HEK293 (cell line): ENCODE measurements around the gene KCNAB1.

Source experiments
- BCL11A ChIP-seq: fragments of 450-650 bp; formaldehyde crosslinking; IDR thresholded peaks from 2 replicates; pipeline ENCODE4 v1.5.1; 2016; ENCODE audit warnings: low read depth, missing biosample characterization, missing genetic modification characterization
- HOXC10 ChIP-seq: sonication (generic); formaldehyde crosslinking; IDR thresholded peaks from 2 replicates; pipeline ENCODE4 v1.8.1; 2023; ENCODE audit warnings: mild to moderate bottlenecking, missing genetic modification reagents
- SP2 ChIP-seq: fragments of 450-650 bp; formaldehyde crosslinking; IDR thresholded peaks from 2 replicates; pipeline ENCODE4 v1.5.1; 2016; ENCODE audit warnings: missing biosample characterization, missing genetic modification characterization
- YY1 ChIP-seq: fragments of 450-650 bp; formaldehyde crosslinking; IDR thresholded peaks from 2 replicates; pipeline ENCODE4 v1.5.1; 2018; ENCODE audit warnings: missing biosample characterization, missing genetic modification characterization
- ZBTB1 ChIP-seq: fragments of 450-650 bp; formaldehyde crosslinking; IDR thresholded peaks from 2 replicates; pipeline ENCODE4 v1.5.1; 2016; ENCODE audit warnings: missing biosample characterization, missing genetic modification characterization
- ZFP69B ChIP-seq: fragments of 450-650 bp; formaldehyde crosslinking; IDR thresholded peaks from 2 replicates; pipeline ENCODE4 v1.5.1; 2016; ENCODE audit warnings: missing biosample characterization, missing genetic modification characterization
- ZNF114 ChIP-seq: fragments of 450-650 bp; formaldehyde crosslinking; IDR thresholded peaks from 2 replicates; pipeline ENCODE4 v1.5.0; 2017; ENCODE audit warnings: missing biosample characterization, missing genetic modification characterization
- ZNF292 ChIP-seq: fragments of 450-650 bp; formaldehyde crosslinking; IDR thresholded peaks from 2 replicates; pipeline ENCODE4 v1.5.1; 2016; ENCODE audit warnings: low read depth, missing biosample characterization, missing genetic modification characterization, borderline replicate concordance
- ZNF341 ChIP-seq: fragments of 450-650 bp; formaldehyde crosslinking; IDR thresholded peaks from 2 replicates; pipeline ENCODE4; 2016; ENCODE audit warnings: low read depth, missing biosample characterization, missing genetic modification characterization
- ZSCAN23 ChIP-seq: fragments of 450-650 bp; formaldehyde crosslinking; IDR thresholded peaks from 2 replicates; pipeline ENCODE4 v1.5.1; 2016; ENCODE audit warnings: missing biosample characterization, missing genetic modification characterization
- TF ChIP-seq, protein P1 (sequence below): fragments of 450-650 bp; formaldehyde crosslinking; IDR thresholded peaks from 2 replicates; pipeline ENCODE4 v1.5.1; 2016; ENCODE audit warnings: missing biosample characterization, missing genetic modification characterization
- TF ChIP-seq, protein P2 (sequence below): fragments of 450-650 bp; formaldehyde crosslinking; IDR thresholded peaks from 2 replicates; pipeline ENCODE4 v1.5.1; 2016; ENCODE audit warnings: missing biosample characterization, missing genetic modification characterization, borderline replicate concordance
- TF ChIP-seq, protein P3 (sequence below): fragments of 450-650 bp; formaldehyde crosslinking; IDR thresholded peaks from 2 replicates; pipeline ENCODE4 v1.5.1; 2016; ENCODE audit warnings: missing biosample characterization, missing genetic modification characterization

DNA sequence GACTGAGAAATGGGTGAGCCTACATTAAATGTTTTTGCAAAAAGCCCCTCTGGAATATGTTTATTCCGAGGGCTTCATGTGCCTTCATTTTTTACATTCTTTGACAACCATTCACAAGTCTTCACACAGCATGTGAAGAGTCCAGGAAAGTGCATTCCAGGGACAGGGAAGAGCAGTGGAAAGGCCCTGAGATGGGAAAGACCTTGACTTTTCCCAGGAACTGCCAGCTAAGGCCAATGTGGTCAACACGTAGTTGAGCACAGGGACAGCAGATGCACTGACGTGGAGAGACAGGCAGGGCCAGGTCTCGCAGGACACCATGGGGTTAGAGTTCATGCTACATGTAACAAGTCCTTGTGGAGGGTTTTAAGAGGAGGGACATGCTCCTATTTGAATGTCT, 412.8 kb downstream of the KCNAB1 start:
- TF ChIP-seq ZNF341 (tag by site-specific recombination) (no peak), ZSCAN23 (no peak), ZNF292 (no peak), YY1 (tag by site-specific recombination) (no peak), HOXC10 (no peak), ZNF114 (tag by site-specific recombination) (no peak), BCL11A (no peak), SP2 (tag by site-specific recombination) (no peak), ZFP69B (no peak), ZBTB1 (no peak)
- TF ChIP-seq, protein P1, sequence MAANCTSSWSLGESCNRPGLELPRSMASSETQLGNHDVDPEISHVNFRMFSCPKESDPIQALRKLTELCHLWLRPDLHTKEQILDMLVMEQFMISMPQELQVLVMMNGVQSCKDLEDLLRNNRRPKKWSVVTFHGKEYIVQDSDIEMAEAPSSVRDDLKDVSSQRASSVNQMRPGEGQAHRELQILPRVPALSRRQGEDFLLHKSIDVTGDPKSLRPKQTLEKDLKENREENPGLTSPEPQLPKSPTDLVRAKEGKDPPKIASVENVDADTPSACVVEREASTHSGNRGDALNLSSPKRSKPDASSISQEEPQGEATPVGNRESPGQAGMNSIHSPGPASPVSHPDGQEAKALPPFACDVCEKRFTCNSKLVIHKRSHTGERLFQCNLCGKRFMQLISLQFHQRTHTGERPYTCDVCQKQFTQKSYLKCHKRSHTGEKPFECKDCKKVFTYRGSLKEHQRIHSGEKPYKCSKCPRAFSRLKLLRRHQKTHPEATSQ (tag by site-specific recombination): no peak
- TF ChIP-seq, protein P2, sequence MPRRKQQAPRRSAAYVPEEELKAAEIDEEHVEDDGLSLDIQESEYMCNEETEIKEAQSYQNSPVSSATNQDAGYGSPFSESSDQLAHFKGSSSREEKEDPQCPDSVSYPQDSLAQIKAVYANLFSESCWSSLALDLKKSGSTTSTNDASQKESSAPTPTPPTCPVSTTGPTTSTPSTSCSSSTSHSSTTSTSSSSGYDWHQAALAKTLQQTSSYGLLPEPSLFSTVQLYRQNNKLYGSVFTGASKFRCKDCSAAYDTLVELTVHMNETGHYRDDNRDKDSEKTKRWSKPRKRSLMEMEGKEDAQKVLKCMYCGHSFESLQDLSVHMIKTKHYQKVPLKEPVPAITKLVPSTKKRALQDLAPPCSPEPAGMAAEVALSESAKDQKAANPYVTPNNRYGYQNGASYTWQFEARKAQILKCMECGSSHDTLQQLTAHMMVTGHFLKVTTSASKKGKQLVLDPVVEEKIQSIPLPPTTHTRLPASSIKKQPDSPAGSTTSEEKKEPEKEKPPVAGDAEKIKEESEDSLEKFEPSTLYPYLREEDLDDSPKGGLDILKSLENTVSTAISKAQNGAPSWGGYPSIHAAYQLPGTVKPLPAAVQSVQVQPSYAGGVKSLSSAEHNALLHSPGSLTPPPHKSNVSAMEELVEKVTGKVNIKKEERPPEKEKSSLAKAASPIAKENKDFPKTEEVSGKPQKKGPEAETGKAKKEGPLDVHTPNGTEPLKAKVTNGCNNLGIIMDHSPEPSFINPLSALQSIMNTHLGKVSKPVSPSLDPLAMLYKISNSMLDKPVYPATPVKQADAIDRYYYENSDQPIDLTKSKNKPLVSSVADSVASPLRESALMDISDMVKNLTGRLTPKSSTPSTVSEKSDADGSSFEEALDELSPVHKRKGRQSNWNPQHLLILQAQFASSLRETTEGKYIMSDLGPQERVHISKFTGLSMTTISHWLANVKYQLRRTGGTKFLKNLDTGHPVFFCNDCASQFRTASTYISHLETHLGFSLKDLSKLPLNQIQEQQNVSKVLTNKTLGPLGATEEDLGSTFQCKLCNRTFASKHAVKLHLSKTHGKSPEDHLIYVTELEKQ (tag by site-specific recombination): no peak
- TF ChIP-seq, protein P3, sequence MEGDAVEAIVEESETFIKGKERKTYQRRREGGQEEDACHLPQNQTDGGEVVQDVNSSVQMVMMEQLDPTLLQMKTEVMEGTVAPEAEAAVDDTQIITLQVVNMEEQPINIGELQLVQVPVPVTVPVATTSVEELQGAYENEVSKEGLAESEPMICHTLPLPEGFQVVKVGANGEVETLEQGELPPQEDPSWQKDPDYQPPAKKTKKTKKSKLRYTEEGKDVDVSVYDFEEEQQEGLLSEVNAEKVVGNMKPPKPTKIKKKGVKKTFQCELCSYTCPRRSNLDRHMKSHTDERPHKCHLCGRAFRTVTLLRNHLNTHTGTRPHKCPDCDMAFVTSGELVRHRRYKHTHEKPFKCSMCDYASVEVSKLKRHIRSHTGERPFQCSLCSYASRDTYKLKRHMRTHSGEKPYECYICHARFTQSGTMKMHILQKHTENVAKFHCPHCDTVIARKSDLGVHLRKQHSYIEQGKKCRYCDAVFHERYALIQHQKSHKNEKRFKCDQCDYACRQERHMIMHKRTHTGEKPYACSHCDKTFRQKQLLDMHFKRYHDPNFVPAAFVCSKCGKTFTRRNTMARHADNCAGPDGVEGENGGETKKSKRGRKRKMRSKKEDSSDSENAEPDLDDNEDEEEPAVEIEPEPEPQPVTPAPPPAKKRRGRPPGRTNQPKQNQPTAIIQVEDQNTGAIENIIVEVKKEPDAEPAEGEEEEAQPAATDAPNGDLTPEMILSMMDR (tag by site-specific recombination): no peak
